ENCODE measurements around the gene OPHN1. TPM values are rescaled to one million over a fixed set of nuclear protein-coding genes. Genes with fewer than 3 reads are reported as not detected.

OPHN1 gene
- total RNA-seq, 1 donor from 2014 or later, result 5.6 TPM

DNA sequence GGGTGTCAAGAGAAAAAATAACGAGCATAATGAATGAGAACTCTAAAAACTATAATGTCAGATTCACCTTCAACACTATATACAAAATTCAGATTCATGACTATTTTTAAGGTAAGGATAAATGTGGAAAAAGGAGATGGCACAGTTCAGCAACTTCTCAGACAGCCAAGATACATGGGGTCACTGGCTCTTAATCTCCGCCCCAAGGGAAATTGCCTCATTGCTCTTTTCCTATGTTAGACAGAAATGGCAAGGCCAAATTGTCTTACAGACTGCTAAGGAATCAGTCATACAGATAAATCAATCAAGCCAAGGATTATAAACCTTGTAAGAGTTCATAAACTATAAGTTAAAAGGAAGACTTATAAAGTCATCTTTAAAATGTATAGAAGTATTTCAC lies 183.4 kb downstream of the OPHN1 start:
- TF ChIP-seq, protein P1, sequence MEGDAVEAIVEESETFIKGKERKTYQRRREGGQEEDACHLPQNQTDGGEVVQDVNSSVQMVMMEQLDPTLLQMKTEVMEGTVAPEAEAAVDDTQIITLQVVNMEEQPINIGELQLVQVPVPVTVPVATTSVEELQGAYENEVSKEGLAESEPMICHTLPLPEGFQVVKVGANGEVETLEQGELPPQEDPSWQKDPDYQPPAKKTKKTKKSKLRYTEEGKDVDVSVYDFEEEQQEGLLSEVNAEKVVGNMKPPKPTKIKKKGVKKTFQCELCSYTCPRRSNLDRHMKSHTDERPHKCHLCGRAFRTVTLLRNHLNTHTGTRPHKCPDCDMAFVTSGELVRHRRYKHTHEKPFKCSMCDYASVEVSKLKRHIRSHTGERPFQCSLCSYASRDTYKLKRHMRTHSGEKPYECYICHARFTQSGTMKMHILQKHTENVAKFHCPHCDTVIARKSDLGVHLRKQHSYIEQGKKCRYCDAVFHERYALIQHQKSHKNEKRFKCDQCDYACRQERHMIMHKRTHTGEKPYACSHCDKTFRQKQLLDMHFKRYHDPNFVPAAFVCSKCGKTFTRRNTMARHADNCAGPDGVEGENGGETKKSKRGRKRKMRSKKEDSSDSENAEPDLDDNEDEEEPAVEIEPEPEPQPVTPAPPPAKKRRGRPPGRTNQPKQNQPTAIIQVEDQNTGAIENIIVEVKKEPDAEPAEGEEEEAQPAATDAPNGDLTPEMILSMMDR (IDR thresholded peaks at IDR 0.05), result no peak
- Histone ChIP-seq H3K27me3 (no peaks in the 10 kb centered on the region), H3K4me1 (no peaks in the 10 kb centered on the region), H3K27ac (no peak overlapping the region), H3K36me3 (no peaks in the 10 kb centered on the region), H3K4me3 (no peak overlapping the region), H3K9me3 (no peaks in the 10 kb centered on the region)
- intact Hi-C loops (cut with DNase I), result no loop called here
- DNase-seq (ENCODE audit: low spot score in 2 of 2), result no peak

DNA sequence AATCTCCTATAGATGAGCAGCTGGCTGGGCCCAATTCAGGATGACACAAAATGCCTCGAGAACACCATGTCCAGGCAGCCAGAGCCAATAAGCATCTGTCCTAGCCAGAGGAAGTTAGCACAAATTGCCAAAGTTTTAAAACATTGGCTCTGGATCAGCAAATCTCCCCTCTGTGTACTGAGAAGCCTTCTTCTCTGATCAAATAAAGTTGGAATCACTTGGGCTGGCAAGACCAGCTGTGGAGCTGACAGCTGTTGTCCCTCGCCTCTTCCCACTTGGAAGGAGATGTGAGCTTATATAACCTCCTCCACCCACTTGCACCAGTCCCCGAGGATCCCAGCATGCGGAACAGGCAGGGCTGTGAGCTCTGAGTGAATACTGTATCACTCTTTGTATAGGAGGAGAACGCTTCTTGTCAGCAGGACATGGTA lies 183.9 kb downstream of the OPHN1 start:
- intact Hi-C loops (cut with DNase I), result no loop called here
- TF ChIP-seq, protein P1 (IDR thresholded peaks at IDR 0.05), result no peak
- DNase-seq (ENCODE audit: low spot score in 2 of 2), result no peak
- Histone ChIP-seq H3K27ac (no peak overlapping the region), H3K4me3 (no peak overlapping the region), H3K27me3 (no peaks in the 10 kb centered on the region), H3K36me3 (no peaks in the 10 kb centered on the region), H3K9me3 (no peaks in the 10 kb centered on the region), H3K4me1 (no peaks in the 10 kb centered on the region)

DNA sequence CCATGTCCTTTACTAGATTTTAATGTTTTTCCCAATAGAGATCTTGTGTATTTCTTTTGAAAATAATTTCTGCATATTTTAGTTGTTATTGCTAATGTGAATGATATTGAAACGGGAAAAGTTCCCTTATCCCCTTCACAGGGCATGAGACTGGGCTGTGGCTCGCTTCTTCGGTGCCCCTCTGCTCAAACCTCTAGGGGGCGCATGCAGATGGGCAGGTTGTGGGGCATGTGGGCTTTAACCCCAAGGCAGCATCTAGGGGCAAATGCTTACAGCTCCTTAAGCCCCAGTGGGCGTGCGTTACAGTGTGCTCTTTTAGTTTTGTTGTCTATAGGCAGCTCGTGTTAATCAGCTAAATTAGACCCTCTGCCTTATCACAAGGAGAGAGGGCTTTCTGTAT lies 194.7 kb downstream of the OPHN1 start:
- intact Hi-C loops (cut with DNase I), result no loop called here
- Histone ChIP-seq H3K4me3 (no peak overlapping the region), H3K27me3 (no peaks in the 10 kb centered on the region), H3K4me1 (no peaks in the 10 kb centered on the region), H3K9me3 (no peaks in the 10 kb centered on the region), H3K36me3 (no peaks in the 10 kb centered on the region), H3K27ac (no peak overlapping the region)
- TF ChIP-seq, protein P1 (IDR thresholded peaks at IDR 0.05), result no peak
- no peak for DNase-seq (ENCODE audit: low spot score in 2 of 2)

DNA sequence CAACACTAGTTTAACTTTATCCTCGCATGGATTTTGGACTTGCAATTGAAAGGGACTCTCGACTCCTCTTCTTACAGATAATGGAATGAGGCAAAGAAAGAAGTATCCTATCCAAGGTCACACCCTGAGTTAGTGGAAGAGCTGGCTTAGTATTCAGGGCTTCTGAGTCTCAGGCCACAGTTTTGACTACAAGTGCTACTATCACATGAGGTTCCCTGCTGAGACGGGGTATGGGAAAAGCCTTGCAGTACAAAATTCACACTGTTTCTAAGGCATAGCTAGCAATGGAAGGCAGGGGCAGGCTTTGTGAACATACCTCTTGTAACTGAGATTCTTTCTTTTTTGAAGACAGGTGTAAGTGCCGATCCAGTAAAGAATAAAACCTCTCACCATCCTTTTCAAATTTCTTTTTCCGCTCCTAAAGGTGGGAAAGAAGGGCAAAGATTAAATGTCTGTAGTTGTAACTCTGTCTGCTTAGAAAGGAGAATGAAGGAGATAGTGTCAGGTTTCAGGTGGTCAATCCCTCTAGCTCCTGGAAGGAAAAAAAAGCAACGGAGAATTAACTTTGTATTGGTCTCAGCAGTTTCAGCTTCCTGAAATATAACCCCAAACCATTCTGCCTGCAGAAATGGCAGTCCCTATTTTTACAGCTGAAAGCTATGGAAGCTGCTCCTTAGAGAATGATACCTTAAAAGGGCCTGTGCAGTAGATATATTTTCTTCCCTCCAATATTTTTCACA lies 199.0 kb downstream of the OPHN1 start:
- H3K27me3 ChIP-seq, result no peaks in the 10 kb centered on the region
- no peaks in the 10 kb centered on the region for H3K9me3 ChIP-seq
- no peaks in the 10 kb centered on the region for H3K4me1 ChIP-seq
- H3K4me3 ChIP-seq, result no peak overlapping the region
- DNase-seq (ENCODE audit: low spot score in 2 of 2), result no peak
- TF ChIP-seq, protein P1 (IDR thresholded peaks at IDR 0.05), result no peak
- intact Hi-C loops (cut with DNase I), result no loop called here
- H3K27ac ChIP-seq, result no peak overlapping the region
- H3K36me3 ChIP-seq, result no peaks in the 10 kb centered on the region

DNA sequence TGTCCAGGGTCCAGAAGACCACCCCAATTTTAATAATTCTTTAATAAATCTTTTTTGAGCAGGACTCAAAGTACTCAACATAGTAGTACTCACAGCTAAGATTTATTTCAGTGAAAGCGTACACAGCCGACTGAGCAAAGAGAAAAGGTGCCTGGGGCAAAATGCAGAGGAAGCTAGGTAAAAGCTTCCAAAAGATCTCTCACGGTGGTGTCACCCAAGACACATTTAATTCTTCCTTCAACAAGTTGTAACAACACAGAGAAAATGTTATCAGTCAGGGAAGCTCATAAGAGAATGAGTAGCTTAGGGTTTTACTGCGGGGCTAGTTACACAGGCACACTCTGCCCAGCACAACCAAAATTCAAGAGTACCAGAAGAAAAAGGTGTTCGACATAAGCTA lies 201.1 kb downstream of the OPHN1 start:
- no peaks in the 10 kb centered on the region for H3K36me3 ChIP-seq
- no peaks in the 10 kb centered on the region for H3K27me3 ChIP-seq
- no peak for DNase-seq (ENCODE audit: low spot score in 2 of 2)
- TF ChIP-seq, protein P1 (IDR thresholded peaks at IDR 0.05), result no peak
- intact Hi-C loops (cut with DNase I), result no loop called here
- H3K4me3 ChIP-seq, result no peak overlapping the region
- H3K9me3 ChIP-seq, result no peaks in the 10 kb centered on the region
- no peak overlapping the region for H3K27ac ChIP-seq
- no peaks in the 10 kb centered on the region for H3K4me1 ChIP-seq
